Pancreas (tissue), 10 donors: ENCODE data around the gene C6orf132. TPM values are rescaled to one million over a fixed set of nuclear protein-coding genes. Genes with fewer than 3 reads are reported as not detected.
"Not testable (repeated sequence)": the region's sequence is repeated elsewhere in the genome, so short reads cannot be mapped to it uniquely, and the experiment has no call there.

ENCODE experiments used
- ATAC-seq, 4 donors: fragments of 200-7000 bp; cut with Tn5 transposase; one replicate each; pipeline versions ENCODE4 v1.8.0 to v1.9.1; 2020; ENCODE audit warnings: mild to moderate bottlenecking in 4 of 4, moderate library complexity in 4 of 4
- DNase-seq, 6 donors: peaks; one replicate each; pipeline ENCODE4 v3.0.0-alpha.2; 2020
- FAIRE-seq: peaks from 2 replicates; lab custom pipeline; 2012; peaks lifted over from hg19 to GRCh38; lab: Jason Lieb, UNC
- H3K27ac ChIP-seq, 4 donors: fragments of 200-600 bp; sonication (generic); 1 replicate in 3 of 4; 2 replicates in 1 of 4; pipeline versions ENCODE4 v1.5.0 to v1.8.0; 2020
- H3K27me3 ChIP-seq, 4 donors: fragments of 200-600 bp; one replicate each; pipeline ENCODE4 v1.8.0; 2021
- H3K36me3 ChIP-seq, 3 donors: fragments of 200-600 bp; sonication (generic) in 1 of 3; one replicate each; pipeline versions ENCODE4 v1.5.0 to v1.8.0; 2020 to 2021
- H3K4me1 ChIP-seq, 3 donors: fragments of 200-600 bp; one replicate each; pipeline ENCODE4 v1.8.0; 2021
- H3K4me3 ChIP-seq, 4 donors: fragments of 200-600 bp; sonication (generic) in 2 of 4; one replicate each; pipeline versions ENCODE4 v1.5.0 to v1.8.0; 2020 to 2021
- H3K9me3 ChIP-seq, 4 donors: fragments of 200-600 bp; one replicate each; pipeline ENCODE4 v1.8.0; 2021
- CTCF ChIP-seq, 4 donors: fragments of 200-600 bp; sonication (generic) in 3 of 4; IDR thresholded peaks; one replicate each; pipeline versions ENCODE4 v1.5.0 to v1.8.0; 2021; ENCODE audit warnings: antibody characterized with exemption in 4 of 4
- WGBS, 2 donors: extraction: QIAGEN DNeasy Blood & Tissue Kit; methylation state at CpG; one replicate each; pipeline ENCODE4 v1.1.7; 2013; 5-methylcytosine and 5-hydroxymethylcytosine counted together
- intact Hi-C, 3 donors: fragments of 100-400 bp; cut with DNase I; formaldehyde crosslinking; loops; one replicate each; pipeline versions ENCODE4 v1.11.1 to v1.14.2; 2022
- polyA plus RNA-seq, 2 donors: library from polyadenylated mRNA; stranded (reverse); fragments of 200-250 nt; gene quantifications; one replicate each; pipeline ENCODE4 v1.2.3, GENCODE V29; 2013
- total RNA-seq, 6 donors: library from RNA; stranded (reverse); fragmentation: NEBNext Ultra II Directional in 4 of 6; extraction: Animal tissue kit (Norgen Biotek cat#: 25700) in 4 of 6; gene quantifications; one replicate each; pipeline versions ENCODE4 v1.2.1 to v1.2.4, GENCODE V29; 2021 to 2023
- donor health status: healthy with polysubstance abuse.
- donor health status: DM: no; HTN: no; CAD: no; lungs with moderate emphysema.
- donor health status: DM: no; HTN: no; CAD: no.
- donor health status: control.
- donor health status: control.
- donor health status: Bipolar disorder and iron deficiency.
- donor health status: DM: yes; HTN: yes; CAD: no.
- donor health status: DM: no; HTN: no; CAD: no.
- donor health status: DM: no; HTN: no; CAD: no.
- donor health status: DM: yes; HTN: yes; CAD: no.

C6orf132 gene
- total and polyA plus RNA-seq, 8 donors = 6.1 to 21.6 (median 15.5) TPM

DNA sequence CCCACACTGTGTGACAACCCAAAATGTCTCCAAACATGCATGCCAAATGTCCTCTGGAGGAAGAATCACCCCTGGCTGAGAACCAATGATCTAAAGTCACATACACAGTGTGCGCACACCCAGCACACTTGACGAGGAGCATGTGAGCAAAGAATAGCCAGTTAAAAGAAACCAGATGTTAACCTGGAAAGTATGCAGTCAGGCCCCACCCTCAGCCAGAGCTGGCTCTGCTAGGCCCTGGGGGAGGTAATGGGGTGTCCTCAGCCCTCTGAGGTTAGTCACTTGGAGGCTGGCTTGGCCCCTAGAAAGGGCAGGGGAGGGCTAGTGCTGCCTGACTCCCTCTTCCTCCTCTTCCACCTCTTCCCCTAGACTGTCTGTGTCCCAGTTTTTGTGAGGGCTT lies 15.6 kb upstream of the C6orf132 start:
- Histone ChIP-seq H3K27me3 (no peaks in the 10 kb centered on the region), H3K4me3 (no peak overlapping the region), H3K9me3 (no peaks in the 10 kb centered on the region), H3K36me3 (no peaks in the 10 kb centered on the region), H3K27ac (no peak overlapping the region), H3K4me1 (no peaks in the 10 kb centered on the region)
- 81 to 82% methylated on average over 2 of the region's 2 CpGs for WGBS, 2 donors
- intact Hi-C loops = no loop called here
- no peak for DNase-seq
- peak in 1 of 4 donors; percentile 18 for ATAC-seq
- no peak for FAIRE-seq
- no peak for TF ChIP-seq CTCF (IDR thresholded peaks at IDR 0.05)

- intact Hi-C loops = no loop called here
- ATAC-seq (no peak), FAIRE-seq (no peak), DNase-seq (no peak)
- TF ChIP-seq CTCF (IDR thresholded peaks at IDR 0.05) = no peak
- no peaks in the 10 kb centered on the region for H3K36me3 ChIP-seq
- no peaks in the 10 kb centered on the region for H3K4me1 ChIP-seq
- no peak overlapping the region for H3K27ac ChIP-seq
- H3K9me3 ChIP-seq = no peaks in the 10 kb centered on the region
- H3K4me3 ChIP-seq = no peak overlapping the region
- WGBS, 2 donors = 70 to 73% methylated on average over 3 of the region's 3 CpGs
- H3K27me3 ChIP-seq = no peaks in the 10 kb centered on the region
Observed at GRCh38 chr6:42156638-42157037, 14.2 kb upstream of the C6orf132 start.

- Histone ChIP-seq H3K9me3 (no peaks in the 10 kb centered on the region), H3K27ac (no peak overlapping the region), H3K36me3 (no peaks in the 10 kb centered on the region), H3K4me3 (no peak overlapping the region), H3K4me1 (no peaks in the 10 kb centered on the region), H3K27me3 (no peaks in the 10 kb centered on the region)
- TF ChIP-seq CTCF (IDR thresholded peaks at IDR 0.05) = no peak
- FAIRE-seq (no peak), DNase-seq (no peak), ATAC-seq (no peak)
- 84 to 89% methylated on average over 4 of the region's 4 CpGs for WGBS, 2 donors
- intact Hi-C loops = no loop called here
Observed at GRCh38 chr6:42155293-42155692, 12.9 kb upstream of the C6orf132 start.

- Histone ChIP-seq H3K4me1 (no peaks in the 10 kb centered on the region), H3K27ac (no peak overlapping the region), H3K27me3 (no peaks in the 10 kb centered on the region), H3K4me3 (no peak overlapping the region), H3K9me3 (no peaks in the 10 kb centered on the region), H3K36me3 (no peaks in the 10 kb centered on the region)
- intact Hi-C loops = no loop called here
- TF ChIP-seq CTCF (IDR thresholded peaks at IDR 0.05) = no peak
- no peak for FAIRE-seq
- no peak for ATAC-seq
- DNase-seq = no peak
Observed at GRCh38 chr6:42154461-42155209, 12.2 kb upstream of the C6orf132 start.

GRCh38 chr6:42153921-42154320 lies 11.5 kb upstream of the C6orf132 start:
- ATAC-seq (no peak), DNase-seq (no peak), FAIRE-seq (no peak)
- H3K27me3 ChIP-seq = no peaks in the 10 kb centered on the region
- intact Hi-C loops = no loop called here
- no peaks in the 10 kb centered on the region for H3K36me3 ChIP-seq
- no peaks in the 10 kb centered on the region for H3K9me3 ChIP-seq
- no peak overlapping the region for H3K4me3 ChIP-seq
- H3K4me1 ChIP-seq = no peaks in the 10 kb centered on the region
- 59 to 63% methylated on average over 5 of the region's 5 CpGs for WGBS, 2 donors
- TF ChIP-seq CTCF (IDR thresholded peaks at IDR 0.05) = no peak
- no peak overlapping the region for H3K27ac ChIP-seq

DNA sequence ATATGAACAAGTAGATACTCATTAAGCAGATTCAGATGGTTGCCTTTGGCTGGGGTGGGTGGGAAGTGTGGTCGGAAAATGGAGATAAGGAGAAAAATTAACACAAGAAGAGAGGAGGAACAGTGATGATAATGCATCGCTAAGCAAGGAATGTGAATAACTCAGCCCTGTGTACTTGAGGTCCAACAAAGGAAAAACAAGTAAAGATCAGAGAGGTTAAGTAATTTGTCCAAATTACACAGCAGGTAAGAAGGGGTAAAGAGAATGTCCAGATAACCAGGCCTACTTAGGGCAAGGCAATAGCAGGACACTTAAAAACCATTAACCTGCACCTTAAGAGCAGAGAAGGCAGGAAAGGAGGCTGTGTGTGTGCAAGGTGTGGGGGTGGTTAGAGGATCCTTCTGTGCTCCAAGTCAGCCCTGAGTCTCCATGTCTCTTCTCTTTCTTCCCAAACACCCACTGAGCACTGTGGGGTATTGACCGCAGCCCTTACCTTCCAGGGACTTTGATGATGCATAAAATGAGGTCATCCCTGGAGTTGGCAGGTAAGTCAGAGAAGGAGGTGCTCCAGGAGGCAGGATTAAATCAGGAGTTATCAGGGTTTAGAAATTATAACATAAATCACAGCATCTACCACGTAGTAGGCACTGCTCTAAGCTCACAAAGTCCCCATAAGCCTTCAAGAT lies 10.3 kb upstream of the C6orf132 start:
- FAIRE-seq = not testable (repeated sequence)
- WGBS, 2 donors = 71 to 87% methylated on average over 3 of the region's 4 CpGs

More for the DNA sequence above, 10.3 kb upstream of the C6orf132 start:
- H3K9me3 ChIP-seq, H3K4me3 ChIP-seq, H3K36me3 ChIP-seq, DNase-seq, H3K27me3 ChIP-seq, intact Hi-C loops, ATAC-seq, H3K27ac ChIP-seq, H3K4me1 ChIP-seq: not testable (repeated sequence)
